ENCODE results near the gene ABCC8.

The ABCC8 gene

GRCh38 chr11:17423533-17424310, 52.9 kb downstream of the ABCC8 start:
- no peak for FAIRE-seq

- no peak for FAIRE-seq
Measured at GRCh38 chr11:17421781-17422180, 54.9 kb downstream of the ABCC8 start.

- no peak for FAIRE-seq
Measured at GRCh38 chr11:17418444-17419081, 58.1 kb downstream of the ABCC8 start.

- FAIRE-seq: no peak
Measured at GRCh38 chr11:17416492-17416891, 60.2 kb downstream of the ABCC8 start.

- FAIRE-seq: no peak
Measured at GRCh38 chr11:17415523-17416104, 61.0 kb downstream of the ABCC8 start.

GRCh38 chr11:17414992-17415391, 61.7 kb downstream of the ABCC8 start:
- FAIRE-seq: no peak

- no peak for FAIRE-seq
Measured at GRCh38 chr11:17414317-17414737, 62.3 kb downstream of the ABCC8 start.

GRCh38 chr11:17413414-17414316, 63.0 kb downstream of the ABCC8 start:
- FAIRE-seq: peak; percentile 100

GRCh38 chr11:17412488-17413180, 64.0 kb downstream of the ABCC8 start:
- FAIRE-seq: no peak

GRCh38 chr11:17411418-17411817, 65.2 kb downstream of the ABCC8 start:
- no peak for FAIRE-seq

- no peak for FAIRE-seq
Measured at GRCh38 chr11:17410606-17411379, 65.9 kb downstream of the ABCC8 start.

GRCh38 chr11:17408641-17409040, 68.0 kb downstream of the ABCC8 start:
- no peak for FAIRE-seq

- FAIRE-seq: peak; percentile 27
Measured at GRCh38 chr11:17408026-17408425, 68.6 kb downstream of the ABCC8 start.

GRCh38 chr11:17407575-17407974, 69.1 kb downstream of the ABCC8 start:
- no peak for FAIRE-seq

GRCh38 chr11:17406818-17407149, 69.9 kb downstream of the ABCC8 start:
- no peak for FAIRE-seq

GRCh38 chr11:17406082-17406817, 70.4 kb downstream of the ABCC8 start:
- no peak for FAIRE-seq

- peak; percentile 69 for FAIRE-seq
Measured at GRCh38 chr11:17405232-17406005, 71.2 kb downstream of the ABCC8 start.

- peak; percentile 96 for FAIRE-seq
Measured at GRCh38 chr11:17403980-17404759, 72.5 kb downstream of the ABCC8 start.

- no peak for FAIRE-seq
Measured at GRCh38 chr11:17402486-17402885, 74.2 kb downstream of the ABCC8 start.
